HCT116 (cell line): ENCODE results near the gene IGIP. TPM values are rescaled to one million over a fixed set of nuclear protein-coding genes. Genes with fewer than 3 reads are reported as not detected.

Experiments used
- ATAC-seq: fragments of 200-7000 bp; cut with Tn5 transposase; 2 replicates; pipeline ENCODE4 v1.9.1; 2020; ENCODE audit warnings: mild to moderate bottlenecking, moderate library complexity
- BruUV-seq: library from RNA; stranded (reverse); fragments of 400-500 nt; replicated peaks from 2 replicates; lab custom pipeline; 2021; lab: Mats Ljungman, UMichigan
- CTCF ChIA-PET: fragments of 300-600 bp; sonication (Branson Sonifier 250); formaldehyde crosslinking; loops from one replicate; lab custom pipeline; 2021; ENCODE audit warnings: antibody characterized with exemption; lab: Charles Lee
- POLR2A ChIA-PET: fragments of 300-600, 350-600 bp; sonication (Branson Sonifier 250); formaldehyde crosslinking; loops from one replicate; lab custom pipeline; 2021; ENCODE audit warnings: antibody characterized with exemption; lab: Charles Lee
- RAD21 ChIA-PET, 2 experiments: fragments of 300-600 bp; sonication (Branson Sonifier 250); formaldehyde crosslinking; loops; one replicate each; lab custom pipeline; 2023; ENCODE audit warnings: low total read pairs in 2 of 2; ENCODE audit not compliant: uncharacterized antibody in 2 of 2, unreplicated experiment in 2 of 2, low non-redundant PET in 1 of 2; lab: Charles Lee
- DNase-seq: peaks from one replicate; pipeline ENCODE4 v3.0.0-alpha.2; 2010; ENCODE audit warnings: low read depth, low spot score
- H2AFZ ChIP-seq: fragments of 200-600 bp; shearing (Covaris generic), sonication (generic); 2 replicates; pipeline ENCODE4 v1.6.1; 2017; ENCODE audit warnings: low read depth, mixed run types, mixed read lengths, antibody characterized with exemption, low read length; ENCODE audit not compliant: poor library complexity, severe bottlenecking
- H3K27ac ChIP-seq: 2 replicates; pipeline ENCODE4 v1.5.1; 2012; ENCODE audit warnings: low read depth, low read length
- H3K27me3 ChIP-seq: fragments of 200-600 bp; sonication (generic); 2 replicates; pipeline ENCODE4 v1.6.1; 2016; ENCODE audit warnings: mixed run types, low read length, mixed read lengths; ENCODE audit not compliant: insufficient read depth
- H3K36me3 ChIP-seq, 2 experiments: fragments of 200-500 bp in 1 of 2; fragments of 200-600 bp in 1 of 2; sonication (Bioruptor generic) in 1 of 2; sonication (generic) in 1 of 2; 2 replicates each; pipeline versions ENCODE4 v1.5.1 to v1.6.1; 2014 to 2016; ENCODE audit warnings: low read length in 2 of 2, inconsistent platforms in 1 of 2, mixed read lengths in 1 of 2, mixed run types in 1 of 2; ENCODE audit not compliant: insufficient read depth in 2 of 2, control insufficient read depth in 1 of 2
- H3K4me1 ChIP-seq, 2 experiments: fragments of 200-600 bp in 1 of 2; sonication (generic) in 1 of 2; 2 replicates each; pipeline versions ENCODE4 v1.5.1 to v1.6.1; 2012 to 2017; ENCODE audit warnings: low read length in 2 of 2, inconsistent platforms in 1 of 2, mild to moderate bottlenecking in 1 of 2, mixed read lengths in 1 of 2, mixed run types in 1 of 2, moderate library complexity in 1 of 2; ENCODE audit not compliant: insufficient read depth in 2 of 2, control insufficient read depth in 1 of 2
- H3K4me2 ChIP-seq: fragments of 200-600 bp; sonication (generic); 2 replicates; pipeline ENCODE4 v1.6.1; 2017; ENCODE audit warnings: mixed run types, low read length, mixed read lengths
- H3K4me3 ChIP-seq, 2 experiments: fragments of 200-600 bp in 1 of 2; sonication (generic) in 1 of 2; replicated peaks in 1 of 2; 2 replicates each; pipeline ENCODE4 v1.5.1; 2011 to 2016; ENCODE audit warnings: low read length in 2 of 2, control low read depth in 1 of 2, low read depth in 1 of 2, mild to moderate bottlenecking in 1 of 2, mixed read lengths in 1 of 2, mixed run types in 1 of 2
- H3K79me2 ChIP-seq: fragments of 200-600 bp; sonication (generic); 2 replicates; pipeline ENCODE4 v1.6.1; 2017; ENCODE audit warnings: mild to moderate bottlenecking, mixed run types, low read length, moderate library complexity, mixed read lengths; ENCODE audit not compliant: insufficient read depth
- H3K9ac ChIP-seq: fragments of 200-600 bp; sonication (generic); 2 replicates; pipeline ENCODE4 v1.6.1; 2016; ENCODE audit warnings: low read length, mixed read lengths
- H3K9me2 ChIP-seq: fragments of 200-600 bp; sonication (generic), shearing (Covaris generic); 2 replicates; pipeline ENCODE4 v1.6.1; 2017; ENCODE audit warnings: mixed run types, mild to moderate bottlenecking, moderate library complexity; ENCODE audit not compliant: insufficient read depth
- H3K9me3 ChIP-seq, 2 experiments: fragments of 200-500 bp in 1 of 2; fragments of 200-600 bp in 1 of 2; sonication (Bioruptor generic) in 1 of 2; sonication (generic) in 1 of 2; 2 replicates each; pipeline ENCODE4 v1.6.1; 2014 to 2017; ENCODE audit warnings: low read length in 2 of 2, mixed read lengths in 2 of 2, inconsistent platforms in 1 of 2, low read depth in 1 of 2, mild to moderate bottlenecking in 1 of 2, mixed run types in 1 of 2, moderate library complexity in 1 of 2; ENCODE audit not compliant: control insufficient read depth in 1 of 2, insufficient read depth in 1 of 2
- H4K20me1 ChIP-seq: fragments of 200-600 bp; sonication (generic), shearing (Covaris generic); 2 replicates; pipeline ENCODE4 v1.6.1; 2017; ENCODE audit warnings: mixed run types, mild to moderate bottlenecking, moderate library complexity; ENCODE audit not compliant: insufficient read depth
- CBX3 ChIP-seq: IDR thresholded peaks from 2 replicates; pipeline ENCODE4 v1.6.1; 2012; ENCODE audit warnings: low read depth
- EGR1 ChIP-seq: IDR thresholded peaks from 2 replicates; pipeline ENCODE4 v1.6.1; 2012; ENCODE audit warnings: low read depth
- EZH2 ChIP-seq: fragments of 200-600 bp; sonication (generic); IDR thresholded peaks from 2 replicates; pipeline ENCODE4 v1.6.1; 2017; ENCODE audit warnings: antibody characterized with exemption, mixed run types
- EZH2phosphoT487 ChIP-seq: fragments of 200-600 bp; IDR thresholded peaks from 2 replicates; pipeline ENCODE4 v1.6.1; 2018; ENCODE audit warnings: antibody characterized with exemption, borderline replicate concordance
- FOSL1 ChIP-seq: IDR thresholded peaks from 2 replicates; pipeline ENCODE4 v1.6.1; 2012; ENCODE audit warnings: low read depth
- JUND ChIP-seq: IDR thresholded peaks from 2 replicates; pipeline ENCODE4 v1.6.1; 2012
- MAX ChIP-seq: IDR thresholded peaks from 2 replicates; pipeline ENCODE4 v1.6.1; 2012
- POLR2A ChIP-seq: IDR thresholded peaks from 2 replicates; pipeline ENCODE4 v1.7.0; 2011; ENCODE audit warnings: borderline replicate concordance; ENCODE audit not compliant: insufficient read depth, insufficient read length; ENCODE audit errors: extremely low read depth
- SP1 ChIP-seq: IDR thresholded peaks from 2 replicates; pipeline ENCODE4 v1.6.1; 2012; ENCODE audit warnings: low read depth
- TCF7L2 ChIP-seq: IDR thresholded peaks from 2 replicates; pipeline ENCODE4 v1.7.0; 2011; ENCODE audit warnings: borderline replicate concordance, inconsistent platforms; ENCODE audit not compliant: insufficient read depth, insufficient read length; ENCODE audit errors: extremely low read depth
- YY1 ChIP-seq: IDR thresholded peaks from 2 replicates; pipeline ENCODE4 v1.6.1; 2011; ENCODE audit warnings: low read length, low read depth, moderate library complexity, mild to moderate bottlenecking; ENCODE audit not compliant: insufficient replicate concordance; ENCODE audit errors: extremely low read depth
- ZBTB33 ChIP-seq: IDR thresholded peaks from 2 replicates; pipeline ENCODE4 v1.6.1; 2011; ENCODE audit warnings: mild to moderate bottlenecking, low read length, moderate library complexity; ENCODE audit not compliant: insufficient replicate concordance; ENCODE audit errors: extremely low read depth
- ZFX ChIP-seq: fragments of 450-650 bp; IDR thresholded peaks from 2 replicates; pipeline ENCODE4 v1.6.1; 2017
- intact Hi-C: fragments of 100-400 bp; cut with micrococcal nuclease; formaldehyde crosslinking; loops from 2 replicates; pipeline ENCODE4 v1.10.0; 2022
- total RNA-seq: library from RNA; stranded (reverse); gene quantifications from one replicate; pipeline ENCODE4 v1.2.1, GENCODE V29; 2021; ENCODE audit not compliant: unreplicated experiment

The IGIP gene
- total RNA-seq, 1 experiment from 2014 or later, result 5.2 TPM

- no peak overlapping the region for H3K27ac ChIP-seq
- H3K27me3 ChIP-seq, result peaks cover 4% of the 10 kb centered on the region; the same call in 1 of the 2 replicates
- RAD21 ChIA-PET, result no interaction called here
- H3K9ac ChIP-seq, result no peak overlapping the region
- POLR2A ChIA-PET, result no interaction called here
- TF ChIP-seq TCF7L2 (no peak), FOSL1 (no peak), ZFX (no peak), SP1 (no peak), POLR2A (no peak), CBX3 (no peak), EZH2 (no peak), YY1 (no peak), MAX (no peak), EGR1 (no peak), ZBTB33 (no peak), JUND (no peak), EZH2phosphoT487 (no peak)
- H3K4me2 ChIP-seq, result no peak overlapping the region
- H3K9me2 ChIP-seq, result no peaks in the 10 kb centered on the region
- H3K36me3 ChIP-seq, result no peaks in the 10 kb centered on the region
- no peaks in the 10 kb centered on the region for H3K79me2 ChIP-seq
- intact Hi-C loops, result no loop called here
- H3K4me1 ChIP-seq, result no peaks in the 10 kb centered on the region
- DNase-seq, result no peak
- ATAC-seq, result no peak
- no peak overlapping the region for H2AFZ ChIP-seq
- no TSS peak for BruUV-seq
- CTCF ChIA-PET, result no interaction called here
- no peaks in the 10 kb centered on the region for H3K9me3 ChIP-seq
- no peak overlapping the region for H3K4me3 ChIP-seq
- H4K20me1 ChIP-seq, result no peaks in the 10 kb centered on the region
Measured at GRCh38 chr5:140083120-140083519, 42.6 kb upstream of the IGIP start.
